ENCODE measurements around the gene CACNG4. TPM values are rescaled to one million over a fixed set of nuclear protein-coding genes. Genes with fewer than 3 reads are reported as not detected.

The CACNG4 gene
- total and polyA plus RNA-seq, 8 donors, result 0.09 to 4.2 (median 0.32) TPM

GRCh38 chr17:67052720-67053437, 88.4 kb downstream of the CACNG4 start:
- no peak for TF ChIP-seq CTCF (IDR thresholded peaks at IDR 0.05)
- intact Hi-C loops (cut with DNase I), result no loop called here
- H3K27ac ChIP-seq, result no peak overlapping the region
- FAIRE-seq (no peak), ATAC-seq (no peak), DNase-seq (no peak)
- H3K4me1 ChIP-seq, result no peaks in the 10 kb centered on the region
- no peak overlapping the region for H3K4me3 ChIP-seq
- H3K9me3 ChIP-seq, result no peaks in the 10 kb centered on the region
- no peaks in the 10 kb centered on the region for H3K27me3 ChIP-seq
- 92 to 97% methylated on average over 9 of the region's 9 CpGs for WGBS, 2 donors
- no peaks in the 10 kb centered on the region for H3K36me3 ChIP-seq

- intact Hi-C loops (cut with DNase I), result no loop called here
- no peak for ATAC-seq
- WGBS, 2 donors, result 86 to 88% methylated on average over 9 of the region's 9 CpGs
- no peaks in the 10 kb centered on the region for H3K27me3 ChIP-seq
- FAIRE-seq, result no peak
- TF ChIP-seq CTCF (IDR thresholded peaks at IDR 0.05), result no peak
- DNase-seq, result no peak
- H3K9me3 ChIP-seq, result no peaks in the 10 kb centered on the region
- no peak overlapping the region for H3K4me3 ChIP-seq
- no peak overlapping the region for H3K27ac ChIP-seq
- no peaks in the 10 kb centered on the region for H3K4me1 ChIP-seq
- H3K36me3 ChIP-seq, result no peaks in the 10 kb centered on the region
Measured at GRCh38 chr17:67053438-67054000, 89.0 kb downstream of the CACNG4 start.

- FAIRE-seq (no peak), ATAC-seq (no peak), DNase-seq (no peak)
- Histone ChIP-seq H3K27ac (no peak overlapping the region), H3K27me3 (no peaks in the 10 kb centered on the region), H3K4me1 (no peaks in the 10 kb centered on the region), H3K36me3 (no peaks in the 10 kb centered on the region), H3K9me3 (no peaks in the 10 kb centered on the region), H3K4me3 (no peak overlapping the region)
- intact Hi-C loops (cut with DNase I), result no loop called here
- WGBS, 2 donors, result 89 to 90% methylated on average over 19 of the region's 19 CpGs
- TF ChIP-seq CTCF (IDR thresholded peaks at IDR 0.05), result no peak
Measured at GRCh38 chr17:67054011-67054591, 89.6 kb downstream of the CACNG4 start.

- no peaks in the 10 kb centered on the region for H3K27me3 ChIP-seq
- no peak for TF ChIP-seq CTCF (IDR thresholded peaks at IDR 0.05)
- H3K4me3 ChIP-seq, result no peak overlapping the region
- no peak for FAIRE-seq
- no peak for ATAC-seq
- no peak for DNase-seq
- H3K9me3 ChIP-seq, result no peaks in the 10 kb centered on the region
- 74 to 88% methylated on average over 5 of the region's 5 CpGs for WGBS, 2 donors
- intact Hi-C loops (cut with DNase I), result no loop called here
- no peaks in the 10 kb centered on the region for H3K4me1 ChIP-seq
- H3K27ac ChIP-seq, result no peak overlapping the region
- H3K36me3 ChIP-seq, result no peaks in the 10 kb centered on the region
Measured at GRCh38 chr17:67054608-67055007, 90.1 kb downstream of the CACNG4 start.

- H3K36me3 ChIP-seq, result no peaks in the 10 kb centered on the region
- TF ChIP-seq CTCF (IDR thresholded peaks at IDR 0.05), result no peak
- H3K9me3 ChIP-seq, result no peaks in the 10 kb centered on the region
- 96% methylated on average over 18 to 19 of the region's 19 CpGs for WGBS, 2 donors
- no peak for ATAC-seq
- FAIRE-seq, result no peak
- peak in 1 of 6 donors; percentile 2 for DNase-seq
- no peak overlapping the region for H3K4me3 ChIP-seq
- H3K4me1 ChIP-seq, result no peaks in the 10 kb centered on the region
- no peak overlapping the region for H3K27ac ChIP-seq
- intact Hi-C loops (cut with DNase I), result no loop called here
- no peaks in the 10 kb centered on the region for H3K27me3 ChIP-seq
Measured at GRCh38 chr17:67055041-67055443, 90.5 kb downstream of the CACNG4 start.

Data from pancreas (tissue), 10 donors.